GM18517 (cell line): ENCODE results near the gene SNX32.
"Not testable (repeated sequence)": the region's sequence is repeated elsewhere in the genome, so short reads cannot be mapped to it uniquely, and the experiment has no call there.

ENCODE experiments used
- ATAC-seq: cut with Tn5 transposase; IDR thresholded peaks from one replicate; pipeline ENCODE4 v1.9.1; 2021; ENCODE audit warnings: mild to moderate bottlenecking, moderate library complexity; ENCODE audit not compliant: unreplicated experiment

SNX32 gene

GRCh38 chr11:65822776-65823528 is 10.8 kb upstream of the SNX32 start:
- ATAC-seq: no peak

GRCh38 chr11:65826984-65827735 is 6.6 kb upstream of the SNX32 start:
- ATAC-seq: no peak

DNA sequence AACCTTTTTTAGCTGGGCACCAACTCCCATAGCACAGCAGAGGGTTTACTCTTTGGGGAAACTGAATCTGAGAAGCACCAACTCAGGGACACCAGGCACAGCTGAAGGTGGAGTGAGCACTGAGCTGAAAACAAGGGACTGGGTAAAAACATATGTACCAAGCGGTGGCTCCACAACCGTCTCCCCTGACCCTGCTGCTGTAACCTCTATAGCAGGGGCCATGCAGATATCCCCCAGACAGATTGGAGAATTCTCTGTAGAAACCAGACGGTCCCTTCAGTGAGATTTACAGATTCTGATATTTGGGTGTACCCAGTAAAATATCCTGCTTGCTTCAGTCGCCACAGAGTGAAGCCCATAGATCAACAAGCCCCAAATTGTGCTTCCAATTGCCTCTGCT is 4.3 kb upstream of the SNX32 start:
- no peak for ATAC-seq

GRCh38 chr11:65832231-65832630 is 1.5 kb upstream of the SNX32 start:
- not testable (repeated sequence) for ATAC-seq

DNA sequence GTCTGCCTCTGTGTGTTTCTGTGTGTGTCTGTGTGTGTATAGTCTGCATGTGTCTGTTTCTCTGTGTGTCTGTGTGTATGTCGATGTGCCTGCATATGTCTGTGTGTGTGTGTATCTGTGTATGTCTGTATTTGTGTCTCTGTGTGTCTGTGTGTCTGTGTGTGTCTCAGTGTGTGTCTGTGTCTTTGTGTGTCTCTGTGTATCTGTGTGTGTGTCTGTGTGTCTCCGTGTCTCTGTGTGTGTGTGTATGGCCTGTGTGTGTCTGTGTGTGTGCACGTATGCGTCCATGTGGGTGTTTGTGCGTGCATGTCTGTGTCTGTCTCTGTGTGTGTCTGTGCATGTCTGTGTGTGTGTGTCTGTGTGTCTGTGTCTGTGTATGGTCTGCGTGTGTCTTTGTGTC is 439 bp downstream of the SNX32 start:
- no peak for ATAC-seq

- ATAC-seq: no peak
Measured at GRCh38 chr11:65842144-65842543, 8.4 kb downstream of the SNX32 start.

- ATAC-seq: no peak
Measured at GRCh38 chr11:65843811-65844210, 10.0 kb downstream of the SNX32 start.

DNA sequence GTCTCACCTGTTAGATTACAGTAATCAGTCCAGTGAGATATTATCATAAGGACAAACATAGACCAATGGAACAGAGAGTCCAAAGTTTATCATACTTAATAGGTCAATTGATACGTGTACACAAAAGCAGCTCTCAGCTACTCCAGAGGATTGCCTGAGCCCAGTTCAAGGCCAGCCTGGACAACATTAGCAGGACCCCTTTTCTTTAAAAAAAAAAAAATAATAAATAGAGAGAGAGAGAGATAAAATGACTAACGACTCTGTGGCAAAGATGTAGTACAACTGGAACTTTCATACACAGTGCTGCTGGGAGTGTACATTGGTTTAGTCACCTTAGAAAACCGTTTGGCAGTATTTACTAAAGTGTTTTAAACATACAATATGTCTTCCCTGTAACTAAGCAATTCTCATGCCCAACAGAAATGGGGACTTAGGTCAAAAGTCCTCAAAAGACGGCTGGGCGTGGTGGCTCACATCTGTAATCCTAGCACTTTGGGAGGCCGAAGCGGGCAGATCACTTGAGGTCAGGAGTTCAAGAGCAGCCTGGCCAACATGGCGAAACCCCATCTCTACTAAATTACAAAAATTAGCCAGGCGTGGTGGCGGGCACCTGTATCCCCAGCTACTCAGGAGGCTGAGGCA is 10.6 kb downstream of the SNX32 start:
- no peak for ATAC-seq

- ATAC-seq: no peak
Measured at GRCh38 chr11:65847746-65848145, 14.0 kb downstream of the SNX32 start.

DNA sequence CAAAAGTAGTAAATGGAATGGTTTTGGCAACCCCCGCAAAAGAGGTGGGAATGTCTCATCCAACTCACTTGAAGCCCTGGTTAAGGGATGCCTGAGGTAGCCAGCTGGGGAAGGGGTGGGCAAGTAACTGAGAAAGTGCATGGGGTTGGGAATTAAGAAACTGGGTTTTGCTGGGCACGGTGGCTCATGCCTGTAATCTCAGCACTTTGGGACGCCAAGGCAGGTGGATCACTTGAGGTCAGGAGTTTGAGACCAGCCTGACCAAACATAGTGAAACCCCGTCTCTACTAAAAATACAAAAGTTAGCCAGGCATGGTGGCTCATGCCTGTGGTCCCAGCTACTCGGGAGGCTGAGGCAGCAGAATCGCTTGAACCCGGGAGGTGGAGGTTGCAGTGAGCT is 14.9 kb downstream of the SNX32 start:
- ATAC-seq: not testable (repeated sequence)

DNA sequence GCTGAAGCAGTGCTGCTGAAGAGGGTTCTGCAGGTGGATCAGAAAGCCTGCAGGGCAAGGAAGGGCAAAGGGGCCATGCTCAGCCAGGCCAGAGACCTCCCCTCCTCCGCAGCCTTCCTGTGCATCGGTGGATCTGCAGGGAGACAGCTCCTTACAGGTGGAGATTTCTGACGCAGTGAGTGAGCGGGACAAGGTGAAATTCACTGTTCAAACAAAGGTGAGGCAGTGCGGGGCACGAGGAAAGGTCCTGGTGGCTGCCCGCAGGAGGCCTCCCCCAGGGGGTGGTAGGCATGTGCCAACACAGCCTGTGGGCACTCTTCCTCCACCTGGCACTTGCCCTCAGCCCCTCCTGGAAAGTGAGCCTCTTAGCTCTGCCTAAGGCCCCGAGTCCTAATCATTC is 15.6 kb downstream of the SNX32 start:
- ATAC-seq: no peak

DNA sequence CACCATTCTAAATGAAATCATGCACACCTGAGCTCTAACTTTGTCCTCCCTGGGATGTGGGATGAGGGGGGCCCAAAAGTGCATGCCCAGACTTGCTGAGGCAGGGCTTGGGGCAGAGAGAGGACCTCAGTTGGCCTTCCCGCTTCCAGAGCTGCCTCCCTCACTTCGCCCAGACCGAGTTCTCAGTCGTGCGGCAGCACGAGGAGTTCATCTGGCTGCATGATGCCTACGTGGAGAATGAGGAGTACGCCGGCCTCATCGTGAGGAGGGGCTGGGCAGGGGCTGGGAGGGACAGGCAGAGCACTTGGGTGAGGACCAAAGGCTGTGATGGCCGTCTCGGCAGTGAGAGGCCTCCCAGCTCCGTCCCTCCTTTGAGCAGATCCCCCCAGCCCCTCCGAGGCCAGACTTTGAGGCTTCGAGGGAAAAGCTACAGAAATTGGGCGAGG is 16.0 kb downstream of the SNX32 start:
- no peak for ATAC-seq

GRCh38 chr11:65850217-65851082 is 16.7 kb downstream of the SNX32 start:
- no peak for ATAC-seq

DNA sequence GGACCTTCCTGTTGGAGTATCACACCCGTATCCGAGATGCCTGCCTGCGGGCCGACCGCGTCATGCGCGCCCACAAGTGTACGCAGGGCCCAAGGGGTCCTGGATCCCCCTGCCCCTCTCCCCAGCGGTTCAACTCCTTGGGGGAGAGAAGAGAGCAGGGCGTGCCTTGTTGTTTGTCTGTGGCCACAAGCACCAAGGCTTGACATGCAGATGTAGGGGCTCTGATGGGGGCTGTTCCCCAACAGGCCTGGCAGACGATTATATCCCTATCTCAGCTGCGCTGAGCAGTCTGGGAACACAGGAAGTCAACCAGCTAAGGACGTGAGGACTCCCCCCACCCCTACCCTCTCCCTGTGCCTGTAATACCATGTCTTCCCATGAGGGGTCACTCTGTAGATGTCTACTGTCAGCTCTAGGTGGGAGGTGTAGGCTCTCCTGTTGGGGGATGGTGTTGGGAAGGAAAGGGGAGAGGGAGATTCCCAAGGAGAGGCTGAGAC is 17.4 kb downstream of the SNX32 start:
- no peak for ATAC-seq

- ATAC-seq: no peak
Measured at GRCh38 chr11:65851811-65852507, 18.2 kb downstream of the SNX32 start.

DNA sequence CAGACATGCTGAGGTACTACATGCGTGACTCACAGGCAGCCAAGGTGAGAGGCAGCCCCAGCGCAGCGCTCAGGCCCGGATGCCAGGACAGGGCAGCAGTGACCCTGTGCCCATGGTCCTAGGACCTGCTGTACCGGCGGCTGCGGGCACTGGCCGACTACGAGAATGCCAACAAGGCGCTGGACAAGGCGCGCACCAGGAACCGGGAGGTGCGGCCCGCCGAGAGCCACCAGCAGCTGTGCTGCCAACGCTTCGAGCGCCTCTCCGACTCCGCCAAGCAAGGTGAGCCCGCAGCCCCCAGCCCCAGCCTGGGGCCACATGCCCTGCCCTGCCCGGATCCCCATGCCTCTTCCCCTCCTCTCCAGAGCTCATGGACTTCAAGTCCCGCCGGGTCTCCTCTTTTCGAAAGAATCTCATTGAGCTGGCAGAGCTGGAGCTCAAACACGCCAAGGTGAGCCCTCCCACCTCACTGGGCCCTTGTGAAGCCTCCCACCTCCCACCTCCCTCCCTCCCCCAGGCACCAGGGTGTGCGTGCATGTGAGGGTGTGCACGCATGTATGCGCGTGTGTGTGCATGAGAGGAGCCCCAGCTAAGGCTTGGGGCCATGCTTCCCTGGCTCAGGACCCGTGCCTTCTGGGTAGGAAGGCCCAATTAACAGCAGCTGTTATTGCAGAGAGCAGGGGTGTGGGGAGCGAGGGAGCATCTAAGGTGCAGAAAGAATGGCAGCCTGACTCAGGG is 18.9 kb downstream of the SNX32 start:
- ATAC-seq: no peak

GRCh38 chr11:65853246-65853979 is 19.6 kb downstream of the SNX32 start:
- ATAC-seq: no peak

DNA sequence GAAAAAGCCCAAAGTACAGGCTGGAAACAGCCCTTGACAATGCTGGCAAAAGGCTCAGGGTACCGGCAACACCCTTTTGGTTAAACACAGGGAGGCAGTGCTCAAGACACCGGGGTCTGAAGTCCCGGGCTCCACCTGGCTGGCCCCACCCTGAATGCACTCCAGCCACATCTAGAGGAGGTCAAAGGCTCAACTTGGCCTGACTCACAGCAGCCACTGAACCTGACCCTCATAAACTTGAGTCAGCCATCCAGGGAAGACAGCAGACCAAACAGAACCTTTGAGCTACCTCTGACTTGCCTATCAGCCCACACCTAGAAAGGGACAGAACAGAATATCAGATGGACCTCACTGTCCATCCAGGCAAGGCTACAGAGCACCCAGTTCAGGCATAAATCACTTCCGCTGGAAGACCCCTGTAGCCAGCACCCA is 20.4 kb downstream of the SNX32 start:
- no peak for ATAC-seq
